ENCODE measurements around the gene GIPC1. TPM values are rescaled to one million over a fixed set of nuclear protein-coding genes. Genes with fewer than 3 reads are reported as not detected.

The GIPC1 gene
- total and polyA plus RNA-seq, 9 of the 15 experiments (the other 6 are each of a cell fraction or from before 2014, with no cell fraction given) = 0.49 to 54.7 (median 24.8) TPM

DNA sequence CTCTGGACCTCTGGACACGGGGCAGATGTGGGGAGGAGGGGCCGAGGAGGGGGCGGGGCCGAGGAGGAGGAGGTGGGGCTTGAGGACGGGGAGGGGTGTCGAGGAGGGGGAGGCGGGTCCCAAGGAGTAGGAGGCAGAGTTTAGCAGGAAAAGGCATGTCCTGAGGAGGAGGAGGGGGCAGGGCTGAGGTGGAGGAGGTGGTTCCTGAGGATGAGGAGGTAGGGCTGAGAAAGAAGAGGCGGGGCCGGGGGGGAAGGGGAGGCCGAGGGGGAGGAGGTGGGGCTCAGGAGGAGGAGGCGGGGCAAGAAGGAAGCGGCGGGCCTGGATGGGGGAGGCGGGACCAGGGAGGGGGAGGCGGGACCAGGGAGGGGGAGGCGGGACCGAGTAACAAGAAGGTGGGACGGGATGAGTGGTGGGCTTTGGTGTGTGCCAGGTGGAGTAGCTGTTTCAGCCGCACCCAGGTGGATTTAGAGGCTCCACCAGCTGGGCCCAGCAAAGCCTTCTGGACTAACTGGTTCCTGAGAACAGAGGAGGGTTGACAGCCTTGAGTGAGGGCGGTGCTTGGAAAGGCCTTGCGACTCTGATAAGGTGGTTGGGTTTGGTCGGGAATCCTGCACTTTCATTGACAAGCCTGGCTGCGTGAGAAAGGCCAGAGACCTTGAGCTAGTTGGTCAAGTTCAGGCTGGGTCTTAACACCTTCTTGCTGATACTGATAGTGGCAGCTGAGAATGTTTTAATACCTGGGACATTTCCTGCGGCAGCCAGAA, 41.2 kb upstream of the GIPC1 start:
- 0% methylated on average over 6 of the region's 24 CpGs for WGBS (ENCODE audit: insufficient coverage, low coverage, missing lambda C conversion rate)
- TF ChIP-seq PML (IDR thresholded peaks at IDR 0.05; ENCODE audit: low read length) (peak; percentile 58; the same call in 1 of the 2 replicates), NBN (IDR thresholded peaks at IDR 0.05; ENCODE audit: low read depth) (peak; percentile 39; the same call in 1 of the 2 replicates), TCF3 (CRISPR knock-in tag; IDR thresholded peaks at IDR 0.05) (peak; percentile 80), GATA2 (CRISPR knock-in tag; IDR thresholded peaks at IDR 0.05) (peak; percentile 22; the same call in 1 of the 2 replicates), NR2C2 (CRISPR knock-in tag; IDR thresholded peaks at IDR 0.05) (no peak), NR2C2 (tag; IDR thresholded peaks at IDR 0.05) (no peak), EP300 (IDR thresholded peaks at IDR 0.05; ENCODE audit: low read length) (peak; percentile 48; the same call in 1 of the 2 replicates), SRF (CRISPR knock-in tag; IDR thresholded peaks at IDR 0.05) (0 out of 4 replicates have a peak, but pooled peaks of 1 of the 2 experiments have one; percentile 25), POLR2G (IDR thresholded peaks at IDR 0.05; ENCODE audit: low read depth, low read length) (no peak), ZNF263 (CRISPR knock-in tag; IDR thresholded peaks at IDR 0.05; ENCODE audit: borderline replicate concordance) (peak; percentile 80), NRF1 (conservative IDR thresholded peaks at IDR 0.05 in 1 of 2, IDR thresholded peaks at IDR 0.05 in 1 of 2) (peak; percentile 63 to 71), NCOR1 (IDR thresholded peaks at IDR 0.05) (peak; percentile 76), ZNF282 (CRISPR knock-in tag; IDR thresholded peaks at IDR 0.05) (no peak)
- TF ChIP-seq, protein P1, sequence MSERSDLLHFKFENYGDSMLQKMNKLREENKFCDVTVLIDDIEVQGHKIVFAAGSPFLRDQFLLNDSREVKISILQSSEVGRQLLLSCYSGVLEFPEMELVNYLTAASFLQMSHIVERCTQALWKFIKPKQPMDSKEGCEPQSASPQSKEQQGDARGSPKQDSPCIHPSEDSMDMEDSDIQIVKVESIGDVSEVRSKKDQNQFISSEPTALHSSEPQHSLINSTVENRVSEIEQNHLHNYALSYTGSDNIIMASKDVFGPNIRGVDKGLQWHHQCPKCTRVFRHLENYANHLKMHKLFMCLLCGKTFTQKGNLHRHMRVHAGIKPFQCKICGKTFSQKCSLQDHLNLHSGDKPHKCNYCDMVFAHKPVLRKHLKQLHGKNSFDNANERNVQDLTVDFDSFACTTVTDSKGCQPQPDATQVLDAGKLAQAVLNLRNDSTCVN (CRISPR knock-in tag; IDR thresholded peaks at IDR 0.05) = no peak
- TF ChIP-seq, protein P2, sequence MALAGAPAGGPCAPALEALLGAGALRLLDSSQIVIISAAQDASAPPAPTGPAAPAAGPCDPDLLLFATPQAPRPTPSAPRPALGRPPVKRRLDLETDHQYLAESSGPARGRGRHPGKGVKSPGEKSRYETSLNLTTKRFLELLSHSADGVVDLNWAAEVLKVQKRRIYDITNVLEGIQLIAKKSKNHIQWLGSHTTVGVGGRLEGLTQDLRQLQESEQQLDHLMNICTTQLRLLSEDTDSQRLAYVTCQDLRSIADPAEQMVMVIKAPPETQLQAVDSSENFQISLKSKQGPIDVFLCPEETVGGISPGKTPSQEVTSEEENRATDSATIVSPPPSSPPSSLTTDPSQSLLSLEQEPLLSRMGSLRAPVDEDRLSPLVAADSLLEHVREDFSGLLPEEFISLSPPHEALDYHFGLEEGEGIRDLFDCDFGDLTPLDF (CRISPR knock-in tag; IDR thresholded peaks at IDR 0.05) = no peak
- TF ChIP-seq, protein P3, sequence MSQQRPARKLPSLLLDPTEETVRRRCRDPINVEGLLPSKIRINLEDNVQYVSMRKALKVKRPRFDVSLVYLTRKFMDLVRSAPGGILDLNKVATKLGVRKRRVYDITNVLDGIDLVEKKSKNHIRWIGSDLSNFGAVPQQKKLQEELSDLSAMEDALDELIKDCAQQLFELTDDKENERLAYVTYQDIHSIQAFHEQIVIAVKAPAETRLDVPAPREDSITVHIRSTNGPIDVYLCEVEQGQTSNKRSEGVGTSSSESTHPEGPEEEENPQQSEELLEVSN (IDR thresholded peaks at IDR 0.05; ENCODE audit: borderline replicate concordance in 1 of 2, extremely low read depth in 1 of 2, insufficient read depth in 1 of 2, insufficient read length in 1 of 2, low read depth in 1 of 2, low read length in 1 of 2, poor library complexity in 1 of 2, severe bottlenecking in 1 of 2) = peak in 1 of 2 experiments; percentile 48

More for the DNA sequence above, 41.2 kb upstream of the GIPC1 start:
- peaks cover 23 to 38% of the 10 kb centered on the region in 2 experiments; a peak in 4 of 5 replicates for H3K4me1 ChIP-seq (replicated peaks in 1 of 2; ENCODE audit: control insufficient read depth in 2 of 2, insufficient read depth in 2 of 2, low read length in 2 of 2)
- H3K9me3 ChIP-seq (replicated peaks; ENCODE audit: control insufficient read depth, insufficient read depth, low read depth, low read length) = no peaks in the 10 kb centered on the region
- H2AFZ ChIP-seq (ENCODE audit: low read depth, low read length) = peak overlapping the region; percentile 80
- peak; percentile 93 to 97 (median 96) for DNase-seq (ENCODE audit: extremely low read depth in 1 of 4, low spot score in 3 of 4)
- BruUV-seq (replicated peaks) = no TSS peak
- H3K4me2 ChIP-seq (ENCODE audit: insufficient read depth, low read length) = peak overlapping the region; percentile 87
- H3K4me3 ChIP-seq = peak overlapping the region; percentile 45
- no peaks in the 10 kb centered on the region for H3K27me3 ChIP-seq (ENCODE audit: control insufficient read depth in 2 of 2, insufficient read depth in 2 of 2, low read length in 2 of 2)
- H3K9me1 ChIP-seq (ENCODE audit: control insufficient read depth, insufficient read depth, low read length) = no peaks in the 10 kb centered on the region
- intact Hi-C loops (cut with micrococcal nuclease) = loop anchor here (2.0 kb wide), 1 partner anchor 14 kb away; no protein-coding TSS in a partner anchor
- H3K79me2 ChIP-seq (ENCODE audit: control insufficient read depth, insufficient read depth, low read length) = peaks cover 76% of the 10 kb centered on the region
- ChIA-PET CTCF (ENCODE audit: low intra/inter-chr PET ratio) (interaction anchor here (0.5 to 0.7 kb wide), 3 partner anchors 18 to 20 kb away, joined by 3 to 7 read pairs (median 3); partner anchors contain the start of gene DNAJB1), POLR2A (interaction anchor here (0.5 to 2.9 kb wide), 6 partner anchors 10 to 21 kb away, joined by 3 to 9 read pairs (median 4); partner anchors contain the start of gene DNAJB1)
- in situ Hi-C loops (cut with MboI) = no loop called here
- FAIRE-seq = peak; percentile 99
- H3K36me3 ChIP-seq (ENCODE audit: control insufficient read depth, insufficient read depth, low read length) = peaks cover 23% of the 10 kb centered on the region; the same call in 2 of the 3 replicates
- ATAC-seq = peak; percentile 93
- peak overlapping the region; percentile 77 for H3K27ac ChIP-seq (ENCODE audit: extremely low read depth, low read depth, low read length)
- H3K9ac ChIP-seq (ENCODE audit: insufficient read depth in 1 of 2, low read depth in 2 of 2, low read length in 2 of 2) = peak overlapping the region; percentile 46 to 80; a peak in 3 of 4 replicates
- H4K20me1 ChIP-seq (replicated peaks; ENCODE audit: control insufficient read depth, insufficient read depth, low read length) = peaks cover 9% of the 10 kb centered on the region; the same call in 1 of the 2 replicates

Data from K562 (cell line).